Measurements from ENCODE around the gene RNF225. TPM values are rescaled to one million over a fixed set of nuclear protein-coding genes. Genes with fewer than 3 reads are reported as not detected.

RNF225 gene
- total RNA-seq, 4 donors from 2014 or later = 0.33 TPM; not detected in 3

DNA sequence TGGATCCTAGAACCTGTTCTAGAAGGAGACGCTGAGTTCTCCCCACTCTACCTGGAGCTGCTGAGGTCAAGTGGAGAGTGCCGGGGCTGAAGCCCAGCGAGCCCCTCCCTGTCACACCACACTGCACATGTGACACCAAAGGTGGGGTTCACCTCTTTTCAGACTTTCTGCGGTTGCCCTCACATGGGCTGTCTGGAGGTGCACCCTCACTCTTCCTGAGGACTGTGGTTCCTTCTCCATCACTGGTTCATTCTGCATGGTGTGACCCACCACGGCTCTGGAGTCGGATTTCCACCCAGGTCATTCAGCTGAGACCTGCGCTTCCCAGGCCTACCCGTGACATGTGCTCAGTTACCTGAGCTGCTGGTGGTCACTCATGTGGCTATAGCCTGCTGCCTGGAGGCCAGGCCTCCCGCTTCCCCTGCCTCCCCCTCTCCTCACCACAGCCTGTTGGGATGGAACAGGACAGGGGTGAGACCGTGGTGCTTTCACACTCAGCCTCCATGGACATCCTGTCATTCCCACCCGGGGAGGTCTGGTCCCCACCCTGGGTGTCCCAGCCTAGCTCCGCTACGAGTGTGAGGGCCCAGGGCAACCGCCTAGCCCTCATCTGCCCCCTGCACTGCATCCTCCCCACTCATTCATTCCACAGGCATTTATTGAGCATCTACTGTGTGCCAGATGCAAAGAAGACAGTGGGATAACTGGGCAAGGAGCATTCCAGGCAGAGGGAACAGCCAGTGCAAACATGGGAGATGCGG is 41.6 kb upstream of the RNF225 start:
- 77 to 86% methylated on average over 15 of the region's 15 CpGs for WGBS, 2 donors

DNA sequence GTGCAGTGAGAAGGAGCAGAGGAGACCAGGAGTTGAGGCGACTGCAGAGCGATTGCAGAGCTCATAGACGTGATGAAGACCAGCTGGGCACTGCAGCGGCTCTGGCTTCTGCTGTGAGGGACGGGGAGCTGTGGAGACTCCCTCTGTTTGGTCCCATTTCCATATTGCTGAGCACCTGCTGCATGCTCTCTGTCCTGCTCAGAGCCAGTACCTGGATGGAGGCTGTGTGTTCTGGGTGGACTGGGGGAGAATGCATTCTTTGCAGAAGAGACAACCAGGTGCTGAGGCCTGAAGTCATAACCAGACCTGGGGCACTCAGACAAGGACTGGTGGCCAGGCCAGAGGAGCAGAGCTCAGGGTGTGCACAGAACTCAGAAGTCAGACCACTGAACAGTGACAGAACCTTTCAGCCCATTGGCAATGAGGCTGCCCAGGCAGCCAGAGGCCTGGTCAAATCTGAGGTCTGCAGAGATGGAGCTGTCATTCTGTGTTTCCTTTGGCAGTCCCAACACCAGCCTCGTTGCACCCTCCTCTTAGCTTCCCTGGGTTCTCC is 40.9 kb upstream of the RNF225 start:
- Histone ChIP-seq H3K4me1 (peaks cover 7 to 11% of the 10 kb centered on the region in 2 donors), H3K27me3 (no peaks in the 10 kb centered on the region), H3K27ac (no peak overlapping the region), H3K9me3 (no peaks in the 10 kb centered on the region), H3K4me3 (replicated peaks in 1 of 3) (no peak overlapping the region), H3K36me3 (no peaks in the 10 kb centered on the region)
- TF ChIP-seq, protein P1, sequence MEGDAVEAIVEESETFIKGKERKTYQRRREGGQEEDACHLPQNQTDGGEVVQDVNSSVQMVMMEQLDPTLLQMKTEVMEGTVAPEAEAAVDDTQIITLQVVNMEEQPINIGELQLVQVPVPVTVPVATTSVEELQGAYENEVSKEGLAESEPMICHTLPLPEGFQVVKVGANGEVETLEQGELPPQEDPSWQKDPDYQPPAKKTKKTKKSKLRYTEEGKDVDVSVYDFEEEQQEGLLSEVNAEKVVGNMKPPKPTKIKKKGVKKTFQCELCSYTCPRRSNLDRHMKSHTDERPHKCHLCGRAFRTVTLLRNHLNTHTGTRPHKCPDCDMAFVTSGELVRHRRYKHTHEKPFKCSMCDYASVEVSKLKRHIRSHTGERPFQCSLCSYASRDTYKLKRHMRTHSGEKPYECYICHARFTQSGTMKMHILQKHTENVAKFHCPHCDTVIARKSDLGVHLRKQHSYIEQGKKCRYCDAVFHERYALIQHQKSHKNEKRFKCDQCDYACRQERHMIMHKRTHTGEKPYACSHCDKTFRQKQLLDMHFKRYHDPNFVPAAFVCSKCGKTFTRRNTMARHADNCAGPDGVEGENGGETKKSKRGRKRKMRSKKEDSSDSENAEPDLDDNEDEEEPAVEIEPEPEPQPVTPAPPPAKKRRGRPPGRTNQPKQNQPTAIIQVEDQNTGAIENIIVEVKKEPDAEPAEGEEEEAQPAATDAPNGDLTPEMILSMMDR (IDR thresholded peaks at IDR 0.05) = no peak
- TF ChIP-seq POLR2A (IDR thresholded peaks at IDR 0.05) = no peak
- no peak for DNase-seq
- intact Hi-C loops (cut with DNase I) = no loop called here
- 85 to 92% methylated on average over 6 of the region's 6 CpGs for WGBS, 2 donors

More for the DNA sequence above, 41.6 kb upstream of the RNF225 start:
- DNase-seq = no peak
- intact Hi-C loops (cut with DNase I) = no loop called here
- Histone ChIP-seq H3K27me3 (no peaks in the 10 kb centered on the region), H3K4me3 (replicated peaks in 1 of 3) (no peak overlapping the region), H3K9me3 (no peaks in the 10 kb centered on the region), H3K27ac (no peak overlapping the region), H3K4me1 (peaks cover 7 to 11% of the 10 kb centered on the region in 2 donors), H3K36me3 (no peaks in the 10 kb centered on the region)
- TF ChIP-seq, protein P1 (IDR thresholded peaks at IDR 0.05) = no peak
- TF ChIP-seq POLR2A (IDR thresholded peaks at IDR 0.05) = no peak

- intact Hi-C loops (cut with DNase I) = no loop called here
- WGBS, 2 donors = 91 to 92% methylated on average over 10 of the region's 10 CpGs
- Histone ChIP-seq H3K9me3 (no peaks in the 10 kb centered on the region), H3K4me3 (replicated peaks in 1 of 3) (no peak overlapping the region), H3K27me3 (no peaks in the 10 kb centered on the region), H3K27ac (no peak overlapping the region), H3K36me3 (no peaks in the 10 kb centered on the region), H3K4me1 (peaks cover 3% of the 10 kb centered on the region in 2 donors)
- TF ChIP-seq, protein P1 (IDR thresholded peaks at IDR 0.05) = no peak
- no peak for TF ChIP-seq POLR2A (IDR thresholded peaks at IDR 0.05)
- no peak for DNase-seq
Measured at GRCh38 chr19:58355215-58355796, 40.1 kb upstream of the RNF225 start.

- Histone ChIP-seq H3K27ac (no peak overlapping the region), H3K27me3 (no peaks in the 10 kb centered on the region), H3K9me3 (no peaks in the 10 kb centered on the region), H3K4me1 (no peaks in the 10 kb centered on the region), H3K36me3 (no peaks in the 10 kb centered on the region), H3K4me3 (replicated peaks in 1 of 3) (no peak overlapping the region)
- WGBS, 2 donors = 45 to 62% methylated on average over 11 to 20 of the region's 94 CpGs
- intact Hi-C loops (cut with DNase I) = no loop called here
- no peak for DNase-seq
- TF ChIP-seq, protein P1 (IDR thresholded peaks at IDR 0.05) = no peak
Measured at GRCh38 chr19:58355908-58356765, 39.3 kb upstream of the RNF225 start.

Measured in thyroid gland (tissue), 4 donors.